ENCODE measurements around the gene HDGF. TPM values are rescaled to one million over a fixed set of nuclear protein-coding genes. Genes with fewer than 3 reads are reported as not detected.

HDGF gene
- total RNA-seq, 1 experiment from 2014 or later = 325 TPM

- ChIA-PET CTCF (interaction anchor here (1.1 kb wide), 1 partner anchor 27 kb away, joined by 6 read pairs; no protein-coding TSS in a partner anchor), POLR2A (no interaction called here)
- Histone ChIP-seq H3K36me3 (ENCODE audit: control insufficient read depth, insufficient read depth, low read length) (peaks cover 8% of the 10 kb centered on the region), H3K4me1 (ENCODE audit: control insufficient read depth, insufficient read depth, low read length) (peaks cover 25% of the 10 kb centered on the region), H3K27me3 (ENCODE audit: control insufficient read depth, insufficient read depth, low read length) (no peaks in the 10 kb centered on the region), H3K27ac (ENCODE audit: low read length) (peak overlapping the region; percentile 95), H3K9me3 (ENCODE audit: control insufficient read depth, insufficient read depth, low read depth, low read length) (no peaks in the 10 kb centered on the region), H3K4me3 (ENCODE audit: low read depth in 2 of 2, low read length in 2 of 2) (peak overlapping the region; percentile 77 to 80)
- no peak for DNase-seq (ENCODE audit: low read depth, low spot score)
- in situ Hi-C loops (cut with HindIII; ENCODE audit: low pct_unique_long_range_greater_than_20kb, low sequenced_read_pairs) (no loop called here), intact Hi-C loops (cut with micrococcal nuclease; ENCODE audit: unreplicated experiment) (no loop called here)
- BruUV-seq (replicated peaks) = TSS peak; percentile 80
- ATAC-seq = no peak
- TF ChIP-seq REST (IDR thresholded peaks at IDR 0.05; ENCODE audit: insufficient read depth in 1 of 2, low read depth in 2 of 2, low read length in 1 of 2) (no peak), SIN3A (IDR thresholded peaks at IDR 0.05; ENCODE audit: borderline replicate concordance, insufficient read depth, low read depth, low read length) (no peak), POLR2AphosphoS5 (IDR thresholded peaks at IDR 0.05; ENCODE audit: low read depth, low read length) (no peak), TCF7L2 (IDR thresholded peaks at IDR 0.05; ENCODE audit: low read depth, low read length) (no peak), CTCF (IDR thresholded peaks at IDR 0.05) (no peak)
Observed at GRCh38 chr1:156752843-156753482, 1.5 kb upstream of the HDGF start.

- intact Hi-C loops (cut with micrococcal nuclease; ENCODE audit: unreplicated experiment) = no loop called here
- no peak for DNase-seq (ENCODE audit: low read depth, low spot score)
- Histone ChIP-seq H3K4me3 (ENCODE audit: low read depth in 2 of 2, low read length in 2 of 2) (peak overlapping the region; percentile 77 to 80), H3K27ac (ENCODE audit: low read length) (peak overlapping the region; percentile 95), H3K9me3 (ENCODE audit: control insufficient read depth, insufficient read depth, low read depth, low read length) (no peaks in the 10 kb centered on the region), H3K36me3 (ENCODE audit: control insufficient read depth, insufficient read depth, low read length) (peaks cover 8% of the 10 kb centered on the region), H3K4me1 (ENCODE audit: control insufficient read depth, insufficient read depth, low read length) (peaks cover 31% of the 10 kb centered on the region), H3K27me3 (ENCODE audit: control insufficient read depth, insufficient read depth, low read length) (no peaks in the 10 kb centered on the region)
- ChIA-PET CTCF (interaction anchor here (1.1 to 1.4 kb wide), 2 partner anchors 26 to 63 kb away, joined by 6 read pairs; no protein-coding TSS in a partner anchor), POLR2A (interaction anchor here (0.6 to 1.0 kb wide), 4 partner anchors 11 to 112 kb away, joined by 3 to 10 read pairs (median 6); partner anchors contain the start of gene PRCC)
- in situ Hi-C loops (cut with HindIII; ENCODE audit: low pct_unique_long_range_greater_than_20kb, low sequenced_read_pairs) = no loop called here
- ATAC-seq = peak; percentile 79
- TF ChIP-seq REST (IDR thresholded peaks at IDR 0.05; ENCODE audit: insufficient read depth in 1 of 2, low read depth in 2 of 2, low read length in 1 of 2) = no peak; a peak in 1 of 4 replicates
- peak; percentile 38; the same call in 1 of the 2 replicates for TF ChIP-seq POLR2AphosphoS5 (IDR thresholded peaks at IDR 0.05; ENCODE audit: low read depth, low read length)
- no peak for TF ChIP-seq CTCF (IDR thresholded peaks at IDR 0.05)
- TF ChIP-seq TCF7L2 (IDR thresholded peaks at IDR 0.05; ENCODE audit: low read depth, low read length) = 0 out of 2 replicates have a peak, but pooled peaks have one; percentile 23
- peak; percentile 64; the same call in 1 of the 2 replicates for TF ChIP-seq SIN3A (IDR thresholded peaks at IDR 0.05; ENCODE audit: borderline replicate concordance, insufficient read depth, low read depth, low read length)
- no TSS peak for BruUV-seq (replicated peaks)
Observed at GRCh38 chr1:156751757-156752481, 444 bp upstream of the HDGF start.
